A549 treated with CORT108297 at 1 μM for 4 hours (cell line): ENCODE data around the gene CAPN7. TPM values are rescaled to one million over a fixed set of nuclear protein-coding genes. Genes with fewer than 3 reads are reported as not detected.

Experiments used
- total RNA-seq: library from RNA; stranded (reverse); fragments of 200-300 nt; extraction: Qiagen RNA extraction; gene quantifications from 5 replicates; pipeline ENCODE4 v1.2.3, GENCODE V29; 2022

Gene CAPN7
- total RNA-seq: 18.7 to 29.0 TPM (median 21.2 TPM) in 5 replicates

DNA sequence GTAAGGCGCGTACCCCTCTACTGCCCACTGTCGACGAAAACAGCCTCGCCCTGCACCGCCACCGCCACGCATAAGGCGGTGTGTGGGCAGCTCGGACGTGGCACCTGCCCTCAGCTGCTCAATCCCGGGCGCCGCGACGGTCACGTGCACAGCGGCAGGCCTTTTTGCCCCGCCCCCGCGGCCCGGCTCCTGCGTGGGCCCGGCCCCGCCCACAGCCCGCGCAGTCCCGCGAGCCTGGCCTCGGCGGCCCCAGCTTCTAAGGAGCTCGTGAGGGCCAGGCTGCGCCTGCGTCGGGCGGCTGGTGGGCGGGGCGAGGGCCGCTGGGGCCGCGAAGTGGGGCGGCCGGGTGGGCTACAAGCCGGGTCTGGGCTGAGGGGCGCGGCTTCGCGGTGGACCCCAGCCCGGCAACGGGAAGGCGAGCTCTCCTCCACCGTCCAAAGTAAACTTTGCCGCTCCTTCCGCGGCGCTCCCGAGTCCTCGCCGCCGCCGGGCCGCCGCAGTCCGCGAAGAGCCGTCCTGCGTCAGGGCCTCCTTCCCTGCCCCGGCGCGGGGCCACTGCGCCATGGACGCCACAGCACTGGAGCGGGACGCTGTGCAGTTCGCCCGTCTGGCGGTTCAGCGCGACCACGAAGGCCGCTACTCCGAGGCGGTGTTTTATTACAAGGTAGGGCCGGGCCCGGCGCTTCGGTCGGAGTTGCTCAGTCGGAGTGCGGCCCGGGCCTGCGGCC lies at the start of gene CAPN7:
Gene CAPN7 (plus strand): TSS at position 313 of the 728 bp plus-strand sequence. CDS start 250 bp downstream, at position 563.

Other genes starting within 250 kb of the CAPN7 start
- gene MRPS25, start 140.9 kb upstream of the CAPN7 start, total RNA-seq: 45.1 to 63.6 TPM (median 55.6 TPM) in 5 replicates
- gene RBSN, start 107.1 kb upstream of the CAPN7 start, total RNA-seq: 8.7 to 11.2 TPM (median 10.0 TPM) in 5 replicates
- gene SH3BP5, start 126.3 kb downstream of the CAPN7 start, total RNA-seq: 20.2 to 22.1 TPM (median 20.3 TPM) in 5 replicates
- gene METTL6, start 221.3 kb downstream of the CAPN7 start, total RNA-seq: 25.3 to 34.2 TPM (median 25.9 TPM) in 5 replicates
- gene EAF1, start 221.4 kb downstream of the CAPN7 start, total RNA-seq: 13.1 to 16.3 TPM (median 15.6 TPM) in 5 replicates